Measurements from ENCODE around the gene SUMO2. TPM values are rescaled to one million over a fixed set of nuclear protein-coding genes. Genes with fewer than 3 reads are reported as not detected.

Gene SUMO2
- total RNA-seq, 1 donor from 2014 or later: 658 TPM

DNA sequence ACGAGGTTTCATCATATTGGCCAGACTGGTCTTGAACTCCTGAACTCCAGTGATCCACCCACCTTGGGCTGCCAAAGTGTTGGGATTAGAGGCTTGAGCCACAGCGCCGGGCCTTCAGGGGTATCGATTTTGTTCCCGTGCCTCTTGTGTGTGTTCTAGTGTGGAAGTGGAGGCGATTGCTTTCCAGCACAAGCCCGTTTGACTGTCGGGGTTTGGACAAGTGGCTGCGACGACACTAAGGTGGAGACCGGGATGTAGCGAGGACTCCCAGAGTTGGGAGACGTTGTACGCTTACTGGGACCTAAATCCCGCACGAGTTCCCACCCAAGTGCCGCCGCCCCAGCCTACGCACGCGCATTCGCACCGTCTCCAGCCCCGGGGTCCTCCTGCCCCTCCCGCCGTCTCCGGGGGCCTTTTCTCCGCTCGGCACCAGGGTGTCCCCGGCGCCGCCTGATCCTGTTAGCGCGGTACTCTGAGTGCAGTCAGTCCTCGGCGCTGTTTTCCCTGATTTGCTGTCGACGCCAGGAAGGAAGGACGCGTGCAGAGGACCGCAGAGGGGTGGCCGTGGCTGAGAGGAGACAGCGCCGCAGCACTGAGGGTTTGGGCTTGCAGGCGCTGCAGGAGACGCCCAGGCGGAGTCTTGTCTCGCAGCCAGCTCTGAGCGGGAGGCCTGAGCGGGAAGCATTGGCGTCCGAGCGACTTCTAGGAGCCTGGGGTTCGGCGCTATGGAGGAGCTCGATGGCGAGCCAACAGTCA, 22.5 kb upstream of the SUMO2 start, which contains the start of gene NUP85:
Gene NUP85 (plus strand): TSS at position 643 of the 756 bp plus-strand sequence. CDS start 83 bp downstream, at position 726.
- Mint-ChIP-seq H3K36me3 (ENCODE audit: low read depth) (peaks cover 15% of the 10 kb centered on the region), H3K4me3 (peak within 1 kb of the TSS; percentile 97), H3K27me3 (no peaks in the 10 kb centered on the region), H3K9me3 (no peaks in the 10 kb centered on the region), H3K4me1 (peaks cover 14% of the 10 kb centered on the region), H3K27ac (peak within 1 kb of the TSS; percentile 99)
- intact Hi-C loops (cut with micrococcal nuclease): loop anchor here (1.0 to 5.0 kb wide), 3 partner anchors 22 to 138 kb away; partner anchors contain the start of genes GGA3, MRPS7 and SUMO2
- peak; percentile 98 for DNase-seq

DNA sequence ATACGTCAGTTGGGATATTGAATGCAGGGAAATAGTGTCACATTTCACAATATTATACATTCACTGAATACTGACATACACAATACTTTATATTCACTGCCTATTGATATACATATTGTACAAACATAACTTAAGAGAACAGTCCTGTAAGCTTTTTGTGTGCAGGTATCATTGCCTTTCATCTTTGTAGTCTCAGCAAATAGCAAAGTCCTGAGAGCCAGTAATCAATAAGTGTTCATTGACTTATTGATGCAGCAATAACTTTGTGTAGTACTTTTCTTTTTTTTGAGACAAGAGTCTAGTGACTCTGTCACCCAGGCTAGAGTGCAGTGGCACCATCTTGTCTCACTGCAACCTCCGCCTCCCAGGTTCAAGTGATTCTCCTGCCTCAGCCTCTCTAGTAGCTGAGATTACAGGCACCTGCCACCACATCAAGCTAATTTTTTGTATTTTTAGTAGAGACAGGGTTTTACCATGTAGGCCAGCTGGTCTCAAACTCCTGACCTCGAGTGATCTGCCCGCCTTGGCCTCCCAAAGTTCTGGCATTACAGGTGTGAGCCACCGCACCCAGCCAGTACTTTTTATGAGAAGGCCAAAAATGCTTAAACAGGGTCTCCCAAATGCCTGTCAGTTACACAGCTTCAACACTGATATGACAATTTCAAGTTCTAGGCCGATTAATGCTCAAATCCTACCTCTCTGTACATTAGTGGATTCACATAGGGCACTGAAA, 17.3 kb upstream of the SUMO2 start:
- no peaks in the 10 kb centered on the region for H3K9me3 Mint-ChIP-seq
- DNase-seq: no peak
- no peaks in the 10 kb centered on the region for H3K36me3 Mint-ChIP-seq (ENCODE audit: low read depth)
- H3K27ac Mint-ChIP-seq: no peak overlapping the region
- H3K4me1 Mint-ChIP-seq: peaks cover 6% of the 10 kb centered on the region
- H3K4me3 Mint-ChIP-seq: no peak overlapping the region
- no peaks in the 10 kb centered on the region for H3K27me3 Mint-ChIP-seq
- intact Hi-C loops (cut with micrococcal nuclease): loop anchor here (5.0 kb wide), 1 partner anchor 238 kb away; no protein-coding TSS in a partner anchor

DNA sequence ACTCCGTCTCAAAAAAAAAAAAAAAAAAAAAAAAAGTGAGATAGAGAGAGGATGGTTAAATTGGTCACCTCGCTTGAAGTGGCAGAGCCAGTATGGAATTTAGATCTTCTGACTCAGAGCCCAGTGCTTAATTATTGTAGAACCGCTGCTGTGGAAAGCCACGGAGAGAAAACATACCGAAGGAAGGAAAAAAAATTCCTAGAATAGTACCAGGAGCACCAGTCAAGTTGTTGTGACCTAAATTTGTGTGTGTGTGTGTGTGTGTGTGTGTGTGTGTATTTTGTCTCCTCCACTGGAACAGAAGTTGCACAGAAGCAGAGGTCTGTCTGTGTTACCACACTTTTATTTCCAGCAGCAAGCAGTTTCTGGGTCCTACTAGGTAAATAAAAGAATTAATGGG, 12.1 kb upstream of the SUMO2 start:
- H3K27me3 Mint-ChIP-seq: no peaks in the 10 kb centered on the region

DNA sequence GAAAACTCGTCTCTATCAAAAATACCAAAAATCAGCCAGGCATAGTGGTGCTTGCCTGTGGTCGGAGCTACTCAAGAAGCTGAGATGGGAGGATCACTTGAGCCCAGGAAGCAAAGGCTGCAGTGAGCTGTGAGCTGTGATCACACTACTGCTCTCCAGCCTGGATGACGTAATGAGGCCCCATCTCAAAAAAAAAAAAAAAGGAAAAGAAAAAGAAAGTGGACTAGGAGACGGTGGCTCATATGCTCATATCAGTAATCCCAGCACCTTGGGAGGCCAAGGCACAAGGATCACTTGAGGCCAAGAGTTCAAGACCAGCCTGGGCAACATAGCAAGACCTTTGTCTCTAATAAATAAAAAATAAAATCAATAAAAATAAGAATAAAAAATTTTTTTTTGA, 8.8 kb upstream of the SUMO2 start:
- H3K27me3 Mint-ChIP-seq: no peaks in the 10 kb centered on the region
- intact Hi-C loops (cut with micrococcal nuclease): no loop called here

More for the DNA sequence above, 12.1 kb upstream of the SUMO2 start:
- H3K36me3 Mint-ChIP-seq (ENCODE audit: low read depth): no peaks in the 10 kb centered on the region
- no peaks in the 10 kb centered on the region for H3K4me1 Mint-ChIP-seq
- H3K4me3 Mint-ChIP-seq: no peak overlapping the region
- DNase-seq: no peak
- H3K9me3 Mint-ChIP-seq: no peaks in the 10 kb centered on the region
- intact Hi-C loops (cut with micrococcal nuclease): no loop called here
- H3K27ac Mint-ChIP-seq: no peak overlapping the region

DNA sequence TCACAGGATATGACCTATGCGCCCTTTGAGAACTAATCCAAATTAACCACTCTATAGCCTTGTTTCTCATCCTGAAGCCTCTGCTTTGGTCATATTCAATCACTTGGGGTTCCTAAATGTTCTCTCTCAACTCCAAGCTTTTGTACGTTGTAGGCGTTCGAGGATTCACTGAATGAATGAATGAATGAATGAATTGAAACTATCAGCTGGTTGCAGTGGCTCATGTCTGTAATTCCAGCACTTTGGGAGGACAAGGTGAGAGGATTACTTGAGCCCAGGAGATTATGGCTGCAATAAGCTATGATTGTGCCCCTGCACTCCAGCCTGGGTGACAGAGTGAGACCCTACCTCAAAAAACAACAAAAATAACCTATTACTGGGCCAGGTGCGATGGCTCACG, 5.9 kb upstream of the SUMO2 start:
- Mint-ChIP-seq H3K27me3 (no peaks in the 10 kb centered on the region), H3K36me3 (ENCODE audit: low read depth) (peaks cover under 1% of the 10 kb centered on the region), H3K4me1 (peaks cover 23% of the 10 kb centered on the region), H3K27ac (peak overlapping the region; percentile 90), H3K4me3 (no peak overlapping the region), H3K9me3 (no peaks in the 10 kb centered on the region)
- intact Hi-C loops (cut with micrococcal nuclease): no loop called here
- DNase-seq: no peak

More for the DNA sequence above, 8.8 kb upstream of the SUMO2 start:
- H3K4me3 Mint-ChIP-seq: no peak overlapping the region
- H3K9me3 Mint-ChIP-seq: no peaks in the 10 kb centered on the region
- peak overlapping the region; percentile 4 for H3K27ac Mint-ChIP-seq
- no peak for DNase-seq
- no peaks in the 10 kb centered on the region for H3K36me3 Mint-ChIP-seq (ENCODE audit: low read depth)
- H3K4me1 Mint-ChIP-seq: peaks cover 12% of the 10 kb centered on the region

DNA sequence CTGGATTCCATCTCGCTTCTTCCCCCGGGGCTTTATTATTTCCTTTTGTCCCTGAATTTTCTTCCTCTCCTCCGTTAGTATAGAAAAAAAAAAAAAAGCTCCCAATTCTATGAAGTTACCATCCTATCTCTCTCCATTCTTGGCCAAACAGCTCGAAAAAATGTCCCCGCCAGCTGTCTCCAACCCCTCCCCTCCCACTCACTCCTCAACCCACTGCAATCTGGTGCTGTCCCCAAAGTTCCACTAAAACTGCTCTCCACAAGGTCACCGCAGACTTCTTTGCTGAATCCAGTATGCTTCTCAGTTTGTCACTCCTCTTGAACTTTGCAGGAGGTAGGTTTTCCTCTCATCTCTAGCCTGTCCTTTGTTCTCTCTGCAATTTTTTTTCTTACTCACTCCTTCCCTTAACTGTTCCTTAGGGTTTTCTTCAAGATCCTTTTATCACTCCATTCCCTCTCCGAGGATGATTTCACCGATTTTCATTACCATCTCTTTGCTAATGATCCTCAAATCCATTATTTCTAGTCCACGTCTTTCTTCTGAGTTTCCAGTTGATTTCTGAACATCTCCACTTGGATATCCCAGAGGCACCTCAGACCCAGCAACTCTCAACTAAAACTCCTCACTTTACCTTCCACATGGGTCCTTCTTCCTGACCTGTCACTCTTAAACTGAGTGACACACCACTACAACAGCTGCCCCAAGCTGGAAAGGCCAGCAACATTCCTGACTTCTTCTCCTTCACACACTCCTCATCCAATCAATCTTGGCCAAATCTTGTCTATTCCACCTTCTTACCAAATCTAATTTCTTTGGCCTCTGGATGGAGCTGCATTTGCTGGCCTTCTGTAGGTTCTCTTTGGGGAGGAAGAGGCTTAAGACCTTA, 1.5 kb upstream of the SUMO2 start:
- H3K4me3 Mint-ChIP-seq: peak overlapping the region; percentile 92
- intact Hi-C loops (cut with micrococcal nuclease): loop anchor here (1.0 to 5.0 kb wide), 7 partner anchors 21 to 403 kb away; partner anchors contain the start of genes GGA3, JPT1, MRPS7 and MYO15B
- peaks cover 38% of the 10 kb centered on the region for H3K4me1 Mint-ChIP-seq
- H3K27me3 Mint-ChIP-seq: no peaks in the 10 kb centered on the region
- no peak for DNase-seq
- H3K9me3 Mint-ChIP-seq: no peaks in the 10 kb centered on the region
- H3K36me3 Mint-ChIP-seq (ENCODE audit: low read depth): peaks cover 21% of the 10 kb centered on the region
- peak overlapping the region; percentile 96 for H3K27ac Mint-ChIP-seq

DNA sequence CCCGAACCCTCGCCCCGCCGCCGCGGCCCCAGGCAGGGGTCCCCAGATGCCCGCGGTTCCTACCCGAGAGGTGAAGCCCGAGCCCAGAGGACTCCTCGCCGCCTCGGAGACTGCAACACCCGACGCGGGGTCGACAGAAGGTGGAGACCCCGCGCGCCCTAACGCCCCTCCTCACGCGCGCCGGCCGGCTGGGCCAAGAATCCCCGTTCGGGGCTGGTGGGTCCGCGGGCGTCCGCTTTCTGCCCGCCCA, 515 bp downstream of the SUMO2 start:
- intact Hi-C loops (cut with micrococcal nuclease): loop anchor here (2.0 to 5.0 kb wide), 6 partner anchors 23 to 405 kb away; partner anchors contain the start of genes GGA3, MRPS7, MYO15B and NT5C
- no peaks in the 10 kb centered on the region for H3K27me3 Mint-ChIP-seq
- H3K27ac Mint-ChIP-seq: peak overlapping the region; percentile 72

DNA sequence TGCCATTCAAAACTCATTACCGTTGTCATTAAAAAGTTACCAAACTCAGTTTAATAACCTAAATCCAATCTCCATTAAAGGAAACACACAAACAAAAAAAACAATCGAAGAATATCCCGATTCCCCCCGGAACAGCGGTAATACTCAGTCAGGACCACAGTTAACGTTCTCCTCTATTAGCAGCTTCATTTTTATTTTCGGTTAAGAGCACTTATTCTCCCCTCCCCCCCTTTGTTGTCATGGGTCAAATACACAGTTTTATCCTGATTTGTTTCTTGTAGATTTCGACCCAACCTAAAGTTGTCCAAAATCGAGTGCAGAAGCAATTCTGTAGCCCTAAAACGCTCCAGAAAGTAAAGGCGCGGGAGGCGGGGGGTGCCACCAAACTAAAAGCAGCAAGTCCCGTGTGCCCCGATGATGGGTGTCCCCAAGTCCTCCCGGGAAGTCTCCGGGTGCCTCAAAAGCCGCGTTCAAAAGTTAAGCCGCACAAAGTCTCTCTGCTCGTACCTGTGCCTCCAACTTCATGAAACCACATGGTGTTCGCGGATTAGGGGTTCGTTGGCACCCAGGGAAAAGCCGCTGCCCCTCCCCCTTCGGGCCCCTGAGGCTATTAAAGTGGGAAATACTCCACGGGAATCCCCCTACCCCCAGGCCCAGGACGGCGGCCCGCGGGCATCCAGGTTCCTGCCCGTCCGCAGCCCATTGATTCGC, 996 bp downstream of the SUMO2 start:
- intact Hi-C loops (cut with micrococcal nuclease): loop anchor here (2.0 to 5.0 kb wide), 6 partner anchors 23 to 406 kb away; partner anchors contain the start of genes GGA3, MRPS7, MYO15B and NT5C
- Mint-ChIP-seq H3K4me3 (peak overlapping the region; percentile 92), H3K36me3 (ENCODE audit: low read depth) (peaks cover 35% of the 10 kb centered on the region), H3K4me1 (peaks cover 38% of the 10 kb centered on the region), H3K27me3 (no peaks in the 10 kb centered on the region), H3K27ac (peak overlapping the region; percentile 72), H3K9me3 (no peaks in the 10 kb centered on the region)
- peak; percentile 84 for DNase-seq

More for the DNA sequence above, 515 bp downstream of the SUMO2 start:
- Mint-ChIP-seq H3K9me3 (no peaks in the 10 kb centered on the region), H3K36me3 (ENCODE audit: low read depth) (peaks cover 34% of the 10 kb centered on the region), H3K4me1 (peaks cover 36% of the 10 kb centered on the region), H3K4me3 (peak overlapping the region; percentile 92)
- DNase-seq: no peak

DNA sequence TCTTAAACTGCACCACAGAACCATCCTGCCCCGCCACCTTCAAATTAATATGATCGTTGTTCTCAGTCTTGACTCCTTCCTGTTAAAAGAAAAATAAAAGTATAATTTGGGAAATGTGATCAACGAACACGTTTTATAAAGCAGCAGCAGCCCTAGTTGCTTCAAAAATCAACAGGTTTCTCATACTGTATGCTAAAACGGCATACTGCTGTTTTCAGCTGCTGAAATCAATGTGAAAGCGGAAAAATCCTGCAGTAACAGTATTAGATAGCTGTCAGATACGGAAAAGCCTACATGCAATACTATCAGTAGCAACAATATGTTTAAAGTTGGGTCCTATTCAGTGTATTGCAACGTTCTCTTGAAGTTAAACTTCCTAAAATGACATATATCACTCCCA, 1.6 kb downstream of the SUMO2 start:
- peaks cover 39% of the 10 kb centered on the region for H3K36me3 Mint-ChIP-seq (ENCODE audit: low read depth)
- intact Hi-C loops (cut with micrococcal nuclease): loop anchor here (5.0 kb wide), 4 partner anchors 49 to 406 kb away; partner anchors contain the start of genes MYO15B and NT5C

DNA sequence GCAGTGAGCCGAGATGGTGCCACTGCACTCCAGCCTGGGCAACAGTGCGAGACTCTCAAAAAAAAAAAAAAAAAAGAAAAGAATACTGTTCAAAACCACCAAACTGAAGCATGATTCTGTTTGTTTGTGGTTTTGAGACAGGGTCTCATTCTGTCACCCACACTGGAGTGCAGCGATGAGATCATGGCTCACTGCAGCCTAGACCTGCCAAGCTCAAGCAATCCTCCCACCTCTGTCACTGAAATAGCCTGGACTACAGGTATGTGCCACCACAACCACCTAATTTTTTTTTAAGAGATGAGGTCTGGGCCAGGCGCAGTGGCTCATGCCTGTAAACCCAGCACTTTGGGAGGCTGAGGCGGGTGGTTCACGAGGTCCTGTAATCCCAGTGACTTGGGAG, 4.3 kb downstream of the SUMO2 start:
- H3K4me1 Mint-ChIP-seq: peaks cover 34% of the 10 kb centered on the region
- H3K9me3 Mint-ChIP-seq: no peaks in the 10 kb centered on the region
- no peak overlapping the region for H3K4me3 Mint-ChIP-seq
- peaks cover 59% of the 10 kb centered on the region for H3K36me3 Mint-ChIP-seq (ENCODE audit: low read depth)
- DNase-seq: no peak
- intact Hi-C loops (cut with micrococcal nuclease): no loop called here
- H3K27me3 Mint-ChIP-seq: no peaks in the 10 kb centered on the region
- peak overlapping the region; percentile 6 for H3K27ac Mint-ChIP-seq

More for the DNA sequence above, 1.6 kb downstream of the SUMO2 start:
- Mint-ChIP-seq H3K4me1 (peaks cover 41% of the 10 kb centered on the region), H3K9me3 (no peaks in the 10 kb centered on the region), H3K4me3 (peak overlapping the region; percentile 92), H3K27me3 (no peaks in the 10 kb centered on the region), H3K27ac (peak overlapping the region; percentile 72)
- no peak for DNase-seq

DNA sequence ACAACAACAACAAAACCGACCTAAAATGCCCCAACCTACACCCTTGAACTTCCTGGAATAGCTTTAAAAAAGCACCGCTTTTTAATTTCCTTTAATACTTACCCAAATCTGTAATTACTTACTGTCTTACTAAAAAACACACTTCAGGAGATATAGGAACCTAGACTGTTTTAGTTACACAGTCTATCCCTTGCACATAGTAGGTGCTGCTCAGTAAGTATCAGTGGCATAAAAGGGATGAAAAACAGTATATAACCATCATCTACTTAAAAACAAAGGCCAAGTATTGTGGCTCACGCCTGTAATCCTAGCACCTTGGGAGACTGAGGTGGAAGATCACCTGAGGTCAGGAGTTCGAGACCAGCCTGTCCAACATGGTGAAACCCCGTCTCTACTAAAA, 6.1 kb downstream of the SUMO2 start:
- Mint-ChIP-seq H3K27me3 (no peaks in the 10 kb centered on the region), H3K4me1 (peaks cover 37% of the 10 kb centered on the region), H3K9me3 (no peaks in the 10 kb centered on the region), H3K27ac (peak overlapping the region; percentile 71), H3K36me3 (ENCODE audit: low read depth) (peaks cover 69% of the 10 kb centered on the region), H3K4me3 (no peak overlapping the region)
- DNase-seq: no peak
- intact Hi-C loops (cut with micrococcal nuclease): no loop called here

DNA sequence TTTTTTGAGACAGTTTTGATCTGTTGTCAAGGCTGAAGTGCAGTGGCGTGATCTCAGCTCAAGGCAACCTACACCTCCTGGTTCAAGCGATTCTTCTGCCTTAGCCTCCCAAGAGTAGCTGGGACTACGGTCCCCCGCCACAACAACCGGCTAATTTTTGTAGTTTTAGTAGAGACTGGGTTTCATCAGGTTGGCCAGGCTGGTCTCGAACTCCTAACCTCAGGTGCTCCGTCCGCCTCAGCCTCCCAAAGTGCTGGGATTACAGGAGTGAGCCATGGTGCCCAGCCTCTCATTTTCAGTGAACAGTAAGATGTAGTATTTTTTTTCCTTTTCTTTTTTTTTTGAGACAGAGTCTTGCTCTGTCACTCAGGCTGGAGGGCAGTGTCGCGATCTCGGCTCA, 7.8 kb downstream of the SUMO2 start:
- H3K9me3 Mint-ChIP-seq: no peaks in the 10 kb centered on the region
- intact Hi-C loops (cut with micrococcal nuclease): no loop called here
- H3K4me3 Mint-ChIP-seq: no peak overlapping the region
- H3K27me3 Mint-ChIP-seq: no peaks in the 10 kb centered on the region
- H3K4me1 Mint-ChIP-seq: peaks cover 25% of the 10 kb centered on the region
- no peak for DNase-seq
- H3K27ac Mint-ChIP-seq: no peak overlapping the region
- H3K36me3 Mint-ChIP-seq (ENCODE audit: low read depth): peaks cover 64% of the 10 kb centered on the region

DNA sequence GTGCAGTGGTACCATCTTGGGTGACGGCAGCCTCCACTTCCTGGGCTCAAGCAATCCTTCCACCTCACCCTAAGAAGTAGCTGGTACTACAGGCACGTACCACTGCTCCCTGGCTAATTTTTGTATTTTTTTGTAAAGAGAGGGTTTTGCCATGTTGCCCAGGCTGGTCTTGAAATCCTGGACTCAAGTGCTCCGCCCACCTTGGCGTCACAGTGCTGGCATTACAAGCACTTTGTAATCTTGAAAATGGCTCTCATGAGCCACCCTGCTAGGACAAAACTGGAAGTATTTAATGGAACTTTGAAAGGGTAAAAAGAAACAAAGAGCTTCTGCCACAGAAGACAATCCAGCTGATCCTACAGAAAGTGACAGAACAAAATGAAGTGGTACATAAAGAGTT, 9.2 kb downstream of the SUMO2 start:
- Mint-ChIP-seq H3K36me3 (ENCODE audit: low read depth) (peaks cover 53% of the 10 kb centered on the region), H3K9me3 (no peaks in the 10 kb centered on the region), H3K27ac (peak overlapping the region; percentile 12), H3K4me1 (peaks cover 17% of the 10 kb centered on the region), H3K27me3 (no peaks in the 10 kb centered on the region), H3K4me3 (no peak overlapping the region)
- intact Hi-C loops (cut with micrococcal nuclease): no loop called here
- DNase-seq: no peak

All from activated CD4-positive, alpha-beta T cell treated with anti-CD3 and anti-CD28 coated beads, Interleukin-2, amount 10 ng/mL, durations not matched to agents 24 days and 14 days (primary cell).